Ishikawa (cell line): Measurements from ENCODE around the gene ASPDH.

Source experiments
- CEBPB ChIP-seq: IDR thresholded peaks from 2 replicates; pipeline ENCODE4 v1.6.1; 2012
- CREB1 ChIP-seq: IDR thresholded peaks from 2 replicates; pipeline ENCODE4 v1.6.1; 2012; ENCODE audit warnings: low read depth
- EGR1 ChIP-seq: IDR thresholded peaks from 2 replicates; pipeline ENCODE4 v1.6.1; 2012
- EP300 ChIP-seq: IDR thresholded peaks from 2 replicates; pipeline ENCODE4 v1.6.1; 2012; ENCODE audit warnings: borderline replicate concordance
- FOXM1 ChIP-seq: IDR thresholded peaks from 2 replicates; pipeline ENCODE4 v1.6.1; 2012; ENCODE audit warnings: low read depth, borderline replicate concordance
- NFIC ChIP-seq: IDR thresholded peaks from 2 replicates; pipeline ENCODE4 v1.6.1; 2012
- RAD21 ChIP-seq: IDR thresholded peaks from 2 replicates; pipeline ENCODE4 v1.6.1; 2012; ENCODE audit warnings: low read depth
- TAF1 ChIP-seq: IDR thresholded peaks from 2 replicates; pipeline ENCODE4 v1.6.1; 2012; ENCODE audit warnings: low read depth, mild to moderate bottlenecking
- TCF12 ChIP-seq: IDR thresholded peaks from 2 replicates; pipeline ENCODE4 v1.6.1; 2012; ENCODE audit warnings: low read depth
- TEAD4 ChIP-seq: IDR thresholded peaks from 2 replicates; pipeline ENCODE4 v1.6.1; 2012
- USF1 ChIP-seq: IDR thresholded peaks from 2 replicates; pipeline ENCODE4 v1.6.1; 2012
- YY1 ChIP-seq: IDR thresholded peaks from 2 replicates; pipeline ENCODE4 v1.6.1; 2012; ENCODE audit warnings: low read depth
- ZBTB7A ChIP-seq: IDR thresholded peaks from 2 replicates; pipeline ENCODE4 v1.6.1; 2012; ENCODE audit warnings: low read depth
- TF ChIP-seq, protein P1 (sequence below): IDR thresholded peaks from 2 replicates; pipeline ENCODE4 v1.6.1; 2012
- TF ChIP-seq, protein P2 (sequence below): IDR thresholded peaks from 2 replicates; pipeline ENCODE4 v1.6.1; 2012; ENCODE audit warnings: low read depth, mild to moderate bottlenecking

ASPDH gene

DNA sequence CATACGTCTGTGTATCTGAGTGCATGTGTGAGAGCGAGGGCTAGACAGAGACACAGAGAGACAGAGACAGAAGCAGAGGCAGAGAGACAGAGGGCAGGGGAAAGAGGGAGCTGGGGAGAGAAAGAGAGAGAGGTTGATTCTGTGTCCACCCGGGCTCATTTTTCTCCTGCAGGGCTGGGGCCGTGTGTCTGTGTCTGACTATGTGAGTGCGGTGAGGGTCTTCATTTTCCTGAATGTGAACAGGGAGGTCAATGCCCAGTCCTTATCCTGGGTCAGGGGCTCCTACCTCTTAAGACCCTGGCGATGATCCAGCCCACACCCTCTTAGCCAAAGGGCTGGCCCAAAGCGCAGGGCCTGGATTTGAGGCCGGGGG is 36.9 kb upstream of the ASPDH start:
- TF ChIP-seq NFIC (no peak), TAF1 (no peak), CEBPB (no peak), FOXM1 (no peak), ZBTB7A (no peak), TEAD4 (no peak), TCF12 (no peak), RAD21 (no peak), CREB1 (no peak), USF1 (no peak), EGR1 (no peak), EP300 (no peak), YY1 (no peak)
- TF ChIP-seq, protein P1, sequence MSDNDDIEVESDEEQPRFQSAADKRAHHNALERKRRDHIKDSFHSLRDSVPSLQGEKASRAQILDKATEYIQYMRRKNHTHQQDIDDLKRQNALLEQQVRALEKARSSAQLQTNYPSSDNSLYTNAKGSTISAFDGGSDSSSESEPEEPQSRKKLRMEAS: no peak
- TF ChIP-seq, protein P2, sequence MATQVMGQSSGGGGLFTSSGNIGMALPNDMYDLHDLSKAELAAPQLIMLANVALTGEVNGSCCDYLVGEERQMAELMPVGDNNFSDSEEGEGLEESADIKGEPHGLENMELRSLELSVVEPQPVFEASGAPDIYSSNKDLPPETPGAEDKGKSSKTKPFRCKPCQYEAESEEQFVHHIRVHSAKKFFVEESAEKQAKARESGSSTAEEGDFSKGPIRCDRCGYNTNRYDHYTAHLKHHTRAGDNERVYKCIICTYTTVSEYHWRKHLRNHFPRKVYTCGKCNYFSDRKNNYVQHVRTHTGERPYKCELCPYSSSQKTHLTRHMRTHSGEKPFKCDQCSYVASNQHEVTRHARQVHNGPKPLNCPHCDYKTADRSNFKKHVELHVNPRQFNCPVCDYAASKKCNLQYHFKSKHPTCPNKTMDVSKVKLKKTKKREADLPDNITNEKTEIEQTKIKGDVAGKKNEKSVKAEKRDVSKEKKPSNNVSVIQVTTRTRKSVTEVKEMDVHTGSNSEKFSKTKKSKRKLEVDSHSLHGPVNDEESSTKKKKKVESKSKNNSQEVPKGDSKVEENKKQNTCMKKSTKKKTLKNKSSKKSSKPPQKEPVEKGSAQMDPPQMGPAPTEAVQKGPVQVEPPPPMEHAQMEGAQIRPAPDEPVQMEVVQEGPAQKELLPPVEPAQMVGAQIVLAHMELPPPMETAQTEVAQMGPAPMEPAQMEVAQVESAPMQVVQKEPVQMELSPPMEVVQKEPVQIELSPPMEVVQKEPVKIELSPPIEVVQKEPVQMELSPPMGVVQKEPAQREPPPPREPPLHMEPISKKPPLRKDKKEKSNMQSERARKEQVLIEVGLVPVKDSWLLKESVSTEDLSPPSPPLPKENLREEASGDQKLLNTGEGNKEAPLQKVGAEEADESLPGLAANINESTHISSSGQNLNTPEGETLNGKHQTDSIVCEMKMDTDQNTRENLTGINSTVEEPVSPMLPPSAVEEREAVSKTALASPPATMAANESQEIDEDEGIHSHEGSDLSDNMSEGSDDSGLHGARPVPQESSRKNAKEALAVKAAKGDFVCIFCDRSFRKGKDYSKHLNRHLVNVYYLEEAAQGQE: no peak

DNA sequence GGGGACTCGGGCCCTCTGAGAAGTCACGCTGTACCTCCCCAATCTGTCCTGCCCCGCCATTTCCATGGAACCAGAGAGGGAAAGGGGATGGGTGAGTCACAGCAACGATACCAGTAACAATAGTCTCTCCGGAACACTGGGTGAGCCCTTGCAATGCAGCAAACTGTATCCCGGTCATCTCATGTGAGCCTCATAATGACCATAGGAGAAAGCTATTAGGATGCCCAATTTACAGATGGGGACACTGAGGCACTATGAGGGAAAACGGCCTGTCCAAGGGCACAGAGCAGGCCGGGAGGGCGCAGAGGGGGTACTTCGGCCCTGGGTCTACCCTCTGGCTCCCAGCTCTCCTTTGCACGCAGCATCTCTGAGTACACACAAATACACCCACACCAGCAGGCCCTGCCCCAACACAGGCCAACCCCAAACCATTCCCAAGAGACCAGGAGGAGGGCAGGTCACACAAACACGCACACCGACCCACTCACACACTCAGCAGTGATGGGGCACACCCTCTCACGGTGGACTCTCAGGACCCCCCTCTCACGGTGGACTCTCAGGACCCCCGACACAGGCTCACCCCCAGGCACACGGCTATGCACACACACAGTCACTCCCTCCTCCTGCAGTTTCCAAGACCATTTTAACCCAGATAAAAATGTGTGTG is 36.3 kb upstream of the ASPDH start:
- TF ChIP-seq RAD21 (no peak), YY1 (no peak), EP300 (no peak), TCF12 (no peak)

GRCh38 chr19:50549059-50549926 is 35.6 kb upstream of the ASPDH start:
- no peak for TF ChIP-seq TCF12

- TF ChIP-seq YY1 (no peak), EGR1 (no peak)
Measured at GRCh38 chr19:50548191-50549058, 34.7 kb upstream of the ASPDH start.

- TF ChIP-seq RAD21 (peak; percentile 23; the same call in 1 of the 2 replicates), FOXM1 (no peak), TEAD4 (no peak)
Measured at GRCh38 chr19:50547385-50548190, 33.9 kb upstream of the ASPDH start.

GRCh38 chr19:50546527-50547221 is 33.0 kb upstream of the ASPDH start:
- TF ChIP-seq TEAD4: no peak

DNA sequence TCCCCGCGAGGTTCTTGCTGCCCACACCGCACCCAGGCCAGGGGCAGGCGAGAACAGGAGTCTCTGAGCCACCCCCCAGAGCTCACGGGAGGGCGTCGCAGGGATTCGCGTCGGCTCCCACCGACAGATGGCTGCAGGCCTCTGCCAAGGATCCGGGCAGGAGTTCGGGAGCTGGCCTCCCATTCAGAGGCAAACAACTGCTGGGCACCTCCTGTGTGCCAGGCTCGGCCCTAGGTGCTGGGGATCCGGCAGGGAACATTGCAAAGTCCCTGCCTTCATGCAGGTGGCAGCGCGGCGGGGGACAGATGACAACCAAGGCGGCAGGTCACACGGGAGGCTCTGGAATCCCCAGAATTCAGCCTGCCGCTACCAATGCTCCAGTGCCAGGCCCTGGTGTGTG is 29.2 kb upstream of the ASPDH start:
- TF ChIP-seq USF1: no peak
- TF ChIP-seq ZBTB7A: no peak
